Measurements from ENCODE around the gene UBE2O.

UBE2O gene

DNA sequence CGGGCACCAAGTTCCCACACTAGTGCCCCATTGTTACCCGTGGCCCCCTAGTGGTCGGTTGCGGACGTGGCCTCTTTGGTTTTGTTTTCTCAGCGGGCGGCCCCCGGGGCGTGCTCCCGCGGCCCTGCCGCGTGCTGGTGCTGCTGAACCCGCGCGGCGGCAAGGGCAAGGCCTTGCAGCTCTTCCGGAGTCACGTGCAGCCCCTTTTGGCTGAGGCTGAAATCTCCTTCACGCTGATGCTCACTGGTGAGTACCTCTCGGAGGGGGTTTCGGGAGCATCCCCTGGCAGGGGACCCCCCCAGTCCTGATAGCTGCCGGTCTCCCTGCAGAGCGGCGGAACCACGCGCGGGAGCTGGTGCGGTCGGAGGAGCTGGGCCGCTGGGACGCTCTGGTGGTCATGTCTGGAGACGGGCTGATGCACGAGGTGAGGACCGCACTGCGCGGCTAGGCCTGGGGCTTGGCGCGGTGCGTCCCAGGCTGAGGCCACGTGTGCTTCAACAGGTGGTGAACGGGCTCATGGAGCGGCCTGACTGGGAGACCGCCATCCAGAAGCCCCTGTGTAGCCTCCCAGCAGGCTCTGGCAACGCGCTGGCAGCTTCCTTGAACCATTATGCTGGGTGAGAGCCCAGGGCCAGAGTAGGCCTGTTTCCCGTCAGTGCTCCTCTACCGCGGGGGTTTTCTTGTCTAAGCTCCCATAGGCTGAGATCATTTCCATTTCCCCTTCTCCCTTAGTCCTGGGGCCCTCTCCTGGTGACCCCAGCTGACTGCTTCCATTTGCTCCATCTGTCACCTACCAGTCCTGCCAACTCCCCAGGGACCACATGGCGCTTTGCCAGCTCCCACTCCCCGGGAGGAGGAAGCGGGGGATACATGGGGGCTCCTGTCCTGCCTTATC lies 66.8 kb downstream of the UBE2O start:
- DNase-seq: no peak

GRCh38 chr17:76384987-76385891 lies 67.7 kb downstream of the UBE2O start:
- no peak for DNase-seq

DNA sequence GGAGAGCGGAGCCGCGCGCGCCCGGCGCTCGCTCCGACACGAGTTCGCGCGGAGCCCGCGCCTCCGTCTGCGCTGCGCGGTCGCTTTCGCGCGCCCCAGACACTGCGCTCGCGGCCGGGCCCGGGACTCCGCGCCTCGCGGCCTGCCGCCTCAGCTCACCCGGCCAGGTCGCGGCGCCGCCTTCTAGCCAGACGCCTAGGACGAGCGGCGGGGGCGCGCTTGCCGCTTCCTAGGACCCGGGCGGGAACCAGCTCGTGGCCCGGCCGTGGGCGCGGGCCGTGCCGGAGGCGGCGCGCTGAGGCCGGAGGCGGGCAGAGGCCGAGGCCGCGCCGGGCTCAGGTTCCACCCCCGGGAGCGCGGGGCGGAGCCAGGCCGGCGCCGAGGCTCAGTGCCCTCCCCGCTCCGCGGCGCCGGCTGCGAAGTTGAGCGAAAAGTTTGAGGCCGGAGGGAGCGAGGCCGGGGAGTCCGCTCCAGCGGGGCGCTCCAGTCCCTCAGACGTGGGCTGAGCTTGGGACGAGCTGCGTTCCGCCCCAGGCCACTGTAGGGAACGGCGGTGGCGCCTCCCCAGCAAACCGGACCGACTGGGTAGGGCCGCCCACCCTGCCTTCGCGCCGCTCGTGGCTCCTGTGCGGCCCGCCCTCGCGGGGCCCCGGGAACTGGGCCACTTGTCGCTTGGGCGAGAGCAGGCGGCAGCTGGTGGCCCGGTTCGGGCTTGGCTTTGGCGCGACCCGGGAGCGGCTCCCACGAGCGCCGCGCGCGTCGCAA lies 68.5 kb downstream of the UBE2O start, which contains the start of gene SPHK1:
Gene SPHK1, plus strand, starts transcription at position 388 of the 765 bp plus-strand sequence. CDS start 1,036 bp downstream, outside the sequence.
- DNase-seq: no peak

DNA sequence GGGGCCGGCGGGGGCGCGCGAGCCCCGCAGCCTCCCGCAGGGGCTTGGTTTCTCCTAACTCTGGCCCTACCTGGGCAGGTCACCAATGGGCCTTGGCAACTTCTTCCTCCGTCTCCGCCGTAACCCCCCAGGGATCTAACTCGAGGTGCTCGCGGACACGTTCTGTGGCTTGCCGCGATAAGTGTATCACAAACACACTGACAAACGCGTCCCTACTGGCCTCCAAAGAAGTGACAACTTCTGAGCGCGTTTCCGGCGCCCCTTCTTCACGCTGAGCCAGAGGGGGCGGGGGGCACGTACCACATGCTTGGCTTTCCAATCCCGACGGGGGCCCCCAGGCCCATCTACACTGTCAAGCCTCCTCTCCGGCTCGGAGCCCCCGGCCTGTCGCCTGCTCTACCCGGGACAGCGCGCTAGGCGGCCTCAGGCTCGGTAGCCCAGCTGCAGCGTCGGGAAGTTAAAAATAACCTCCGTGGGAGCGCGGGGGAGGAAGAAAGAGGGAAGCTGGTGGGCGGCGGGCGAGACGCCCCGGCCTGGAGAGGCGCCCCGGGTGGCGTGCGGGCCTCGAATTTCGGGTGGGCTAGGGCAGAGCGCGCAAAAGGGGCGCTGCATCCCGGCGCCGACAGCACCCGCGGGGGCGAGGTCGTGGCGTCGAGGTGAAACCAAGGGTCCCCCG lies 69.3 kb downstream of the UBE2O start:
- no peak for DNase-seq

DNA sequence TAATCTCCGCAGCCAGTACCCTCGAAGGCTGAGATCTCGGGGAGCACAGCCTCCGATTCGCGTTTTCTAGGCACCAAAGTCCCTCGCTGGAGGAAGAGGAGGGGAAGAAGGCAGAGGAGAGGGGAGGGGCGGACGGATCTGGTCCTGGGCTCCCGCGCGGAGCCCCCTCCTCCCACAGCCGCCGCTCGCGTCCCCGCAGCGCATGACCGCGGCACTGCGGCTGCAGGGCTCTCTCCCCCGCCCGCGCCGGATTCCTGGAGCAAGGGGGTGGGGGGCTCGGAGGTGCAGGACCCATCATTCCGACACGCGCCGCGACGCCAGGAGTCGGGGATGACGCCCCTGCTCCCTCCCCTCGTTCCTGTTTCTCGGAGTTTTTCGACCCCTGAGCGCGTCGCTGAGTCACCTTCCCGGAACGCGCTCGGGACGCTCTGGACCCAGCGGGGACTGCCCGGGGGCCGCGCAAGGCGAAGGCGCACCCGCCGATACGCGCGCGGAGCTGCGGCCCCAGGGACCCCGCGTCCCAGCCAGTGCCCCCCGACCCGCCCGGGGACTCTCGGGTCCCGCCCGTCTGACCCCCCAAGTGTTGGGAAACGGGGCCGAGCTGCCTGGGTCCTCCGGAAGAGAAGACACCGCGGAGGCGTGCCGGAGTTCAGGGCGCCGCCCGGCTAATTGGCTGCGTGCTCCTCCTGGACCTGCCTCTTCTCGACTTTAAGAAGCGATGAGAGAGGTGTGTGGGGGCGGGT lies 70.0 kb downstream of the UBE2O start:
- no peak for DNase-seq

- DNase-seq: no peak
Measured at GRCh38 chr17:76382351-76382802, 70.6 kb downstream of the UBE2O start.

DNA sequence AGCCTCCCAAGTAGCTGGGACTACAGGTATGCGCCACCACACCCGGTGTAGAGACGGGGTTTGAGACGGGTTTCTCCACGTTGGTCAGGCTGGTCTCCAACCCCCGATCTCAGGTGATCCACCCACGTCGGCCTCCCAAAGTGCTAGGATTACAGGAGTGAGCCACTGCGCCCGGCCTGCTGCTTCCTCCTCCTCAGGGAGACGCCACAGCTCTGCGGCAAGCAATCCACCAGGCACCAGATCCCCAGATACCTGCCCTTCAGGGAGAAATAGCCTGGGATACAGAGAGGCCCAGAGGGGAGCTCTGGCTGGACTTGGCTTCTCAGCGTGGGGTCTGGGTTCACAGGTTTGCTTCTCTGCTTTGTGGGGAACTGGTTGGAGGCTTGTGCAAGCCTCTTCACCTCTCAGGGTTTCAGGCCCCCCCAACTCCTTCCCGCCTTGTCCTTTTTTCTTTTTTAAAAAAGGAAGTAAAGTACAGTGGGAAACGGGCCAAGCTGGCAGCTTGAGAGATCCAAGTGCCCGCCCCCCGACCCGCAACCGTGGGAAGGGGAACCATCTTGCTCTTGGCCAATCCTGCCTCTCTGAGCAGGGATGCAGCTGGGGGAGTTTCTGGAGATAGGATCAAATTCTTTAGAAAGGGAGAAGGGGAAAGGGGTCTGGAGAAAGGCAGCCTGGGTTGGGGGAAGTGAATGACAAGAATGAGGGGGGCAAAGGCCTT lies 71.2 kb downstream of the UBE2O start:
- no peak for DNase-seq

DNA sequence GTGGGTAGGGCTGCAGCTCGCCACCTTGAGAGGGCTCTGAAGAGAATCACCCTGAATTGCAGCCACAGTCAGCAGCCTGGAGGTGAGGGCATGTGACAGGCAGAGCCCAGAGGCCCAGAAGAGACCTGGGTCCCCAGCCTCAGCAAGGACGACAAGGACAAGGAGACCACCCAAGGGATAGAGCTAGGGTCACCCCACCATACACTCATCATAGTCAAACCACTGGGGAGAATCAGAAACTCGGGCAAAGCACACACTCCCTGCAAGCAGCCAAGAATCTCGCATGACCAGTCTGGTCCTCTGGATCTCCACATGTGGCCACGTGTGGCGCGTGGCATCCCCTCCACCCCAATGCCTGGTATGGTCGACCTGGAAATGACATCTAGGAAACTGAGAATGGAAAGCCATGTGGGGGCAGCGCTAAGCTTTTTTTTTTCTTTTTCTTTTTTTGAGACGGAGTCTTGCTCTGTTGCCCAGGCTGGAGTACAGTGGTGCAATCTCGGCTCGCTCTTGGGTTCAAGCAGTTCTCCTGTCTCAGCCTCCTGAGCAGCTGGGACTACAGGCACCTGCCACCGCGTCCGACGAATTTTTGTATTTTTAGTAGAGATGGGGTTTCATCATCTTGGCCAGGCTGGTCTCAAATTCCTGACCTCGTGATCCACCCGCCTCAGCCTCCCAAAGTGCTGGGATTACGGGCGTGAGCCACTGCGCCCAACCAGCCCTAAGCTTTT lies 73.1 kb downstream of the UBE2O start:
- DNase-seq: no peak

GRCh38 chr17:76379275-76379641 lies 73.7 kb downstream of the UBE2O start:
- no peak for DNase-seq

GRCh38 chr17:76378548-76379274 lies 74.2 kb downstream of the UBE2O start:
- no peak for DNase-seq

GRCh38 chr17:76376318-76377133 lies 76.4 kb downstream of the UBE2O start:
- DNase-seq: no peak

- no peak for DNase-seq
Measured at GRCh38 chr17:76371656-76372628, 81.0 kb downstream of the UBE2O start.

- no peak for DNase-seq
Measured at GRCh38 chr17:76370261-76370993, 82.5 kb downstream of the UBE2O start.

DNA sequence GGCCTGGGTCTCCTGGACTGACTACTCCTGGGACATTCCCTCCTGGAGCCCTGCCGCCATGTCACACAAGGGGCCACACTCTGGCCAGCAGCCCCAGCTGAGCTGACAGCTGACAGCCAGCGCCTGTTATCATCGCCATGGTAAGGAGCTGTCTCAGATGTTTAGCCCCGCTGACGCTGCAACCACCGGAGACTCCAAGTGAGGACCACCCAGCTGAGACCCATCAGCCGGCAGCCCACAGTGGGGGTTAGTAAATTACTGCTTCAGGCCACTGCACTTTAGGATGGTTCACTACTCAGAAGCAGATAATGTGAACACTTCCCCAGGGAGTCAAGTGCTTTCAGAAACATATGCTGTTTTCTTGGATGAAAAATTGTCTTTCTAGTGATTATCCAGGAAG lies 83.1 kb downstream of the UBE2O start:
- DNase-seq: no peak

DNA sequence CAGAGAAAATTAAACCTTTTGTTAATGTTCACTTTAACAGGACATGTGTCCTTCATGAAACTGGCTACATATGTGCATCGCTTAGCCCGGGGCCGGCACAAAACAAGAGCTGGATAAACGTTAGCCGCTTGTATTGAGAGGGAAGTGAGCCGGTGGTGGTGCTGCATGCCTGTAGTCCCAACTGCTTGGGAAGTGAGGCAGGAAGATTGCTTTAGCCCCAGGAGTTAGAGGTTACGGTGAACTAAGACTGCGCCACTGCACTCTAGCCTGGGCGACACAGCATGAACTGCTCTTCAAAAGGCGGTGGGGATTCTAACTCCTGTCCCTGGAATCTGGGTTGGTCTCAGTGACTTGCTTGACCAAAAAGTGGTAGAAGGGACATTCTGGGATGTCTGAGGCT lies 83.6 kb downstream of the UBE2O start:
- DNase-seq: no peak

- DNase-seq: no peak
Measured at GRCh38 chr17:76368545-76368944, 84.4 kb downstream of the UBE2O start.

DNA sequence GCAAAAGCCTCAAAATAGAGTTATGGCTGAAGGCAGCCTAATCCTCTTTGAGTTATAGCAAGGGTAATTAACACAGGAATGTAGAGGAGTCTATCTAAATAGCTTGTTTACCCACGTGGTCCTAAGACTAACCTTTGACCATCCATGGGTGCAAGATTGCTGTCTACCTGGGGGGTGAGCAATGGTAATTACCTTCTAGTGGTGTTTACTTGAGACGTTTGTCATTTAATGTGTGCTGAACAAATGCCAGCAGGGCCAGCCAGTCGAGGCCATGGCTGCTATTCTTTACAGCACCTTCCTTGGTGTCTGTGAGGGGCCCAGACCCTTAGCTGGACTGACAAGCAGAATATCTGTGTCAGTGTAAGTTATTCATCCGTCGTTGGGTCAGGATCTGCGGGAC lies 85.3 kb downstream of the UBE2O start:
- no peak for DNase-seq

Measured in SIG-M5 (cell line).